ENCODE results near the gene NEK1. TPM values are rescaled to one million over a fixed set of nuclear protein-coding genes. Genes with fewer than 3 reads are reported as not detected.

Gene NEK1
- total RNA-seq, 1 donor from 2014 or later, result 13.0 TPM

- H3K36me3 Mint-ChIP-seq (ENCODE audit: low read depth), result peaks cover under 1% of the 10 kb centered on the region
- no peak overlapping the region for H3K4me3 Mint-ChIP-seq
- H3K4me1 Mint-ChIP-seq, result peaks cover 29% of the 10 kb centered on the region
- TF ChIP-seq, protein P1, sequence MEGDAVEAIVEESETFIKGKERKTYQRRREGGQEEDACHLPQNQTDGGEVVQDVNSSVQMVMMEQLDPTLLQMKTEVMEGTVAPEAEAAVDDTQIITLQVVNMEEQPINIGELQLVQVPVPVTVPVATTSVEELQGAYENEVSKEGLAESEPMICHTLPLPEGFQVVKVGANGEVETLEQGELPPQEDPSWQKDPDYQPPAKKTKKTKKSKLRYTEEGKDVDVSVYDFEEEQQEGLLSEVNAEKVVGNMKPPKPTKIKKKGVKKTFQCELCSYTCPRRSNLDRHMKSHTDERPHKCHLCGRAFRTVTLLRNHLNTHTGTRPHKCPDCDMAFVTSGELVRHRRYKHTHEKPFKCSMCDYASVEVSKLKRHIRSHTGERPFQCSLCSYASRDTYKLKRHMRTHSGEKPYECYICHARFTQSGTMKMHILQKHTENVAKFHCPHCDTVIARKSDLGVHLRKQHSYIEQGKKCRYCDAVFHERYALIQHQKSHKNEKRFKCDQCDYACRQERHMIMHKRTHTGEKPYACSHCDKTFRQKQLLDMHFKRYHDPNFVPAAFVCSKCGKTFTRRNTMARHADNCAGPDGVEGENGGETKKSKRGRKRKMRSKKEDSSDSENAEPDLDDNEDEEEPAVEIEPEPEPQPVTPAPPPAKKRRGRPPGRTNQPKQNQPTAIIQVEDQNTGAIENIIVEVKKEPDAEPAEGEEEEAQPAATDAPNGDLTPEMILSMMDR (conservative IDR thresholded peaks at IDR 0.05), result no peak
- H3K27me3 Mint-ChIP-seq (ENCODE audit: low read depth), result no peaks in the 10 kb centered on the region
- no peak overlapping the region for H3K27ac Mint-ChIP-seq (ENCODE audit: unreplicated experiment)
- H3K9me3 Mint-ChIP-seq, result peaks cover under 1% of the 10 kb centered on the region
- DNase-seq (ENCODE audit: low read depth, low spot score), result no peak
Observed at GRCh38 chr4:169658196-169658595, 45.8 kb upstream of the NEK1 start.

GRCh38 chr4:169657470-169658107 lies 45.2 kb upstream of the NEK1 start:
- Mint-ChIP-seq H3K4me3 (no peak overlapping the region), H3K4me1 (peaks cover 28% of the 10 kb centered on the region), H3K36me3 (ENCODE audit: low read depth) (peaks cover 4% of the 10 kb centered on the region), H3K27me3 (ENCODE audit: low read depth) (no peaks in the 10 kb centered on the region), H3K9me3 (peaks cover 3% of the 10 kb centered on the region), H3K27ac (ENCODE audit: unreplicated experiment) (no peak overlapping the region)
- TF ChIP-seq, protein P1 (conservative IDR thresholded peaks at IDR 0.05), result no peak
- no peak for DNase-seq (ENCODE audit: low read depth, low spot score)

- Mint-ChIP-seq H3K4me3 (no peak overlapping the region), H3K4me1 (peaks cover 16% of the 10 kb centered on the region), H3K36me3 (ENCODE audit: low read depth) (peaks cover 4% of the 10 kb centered on the region), H3K27me3 (ENCODE audit: low read depth) (no peaks in the 10 kb centered on the region), H3K27ac (ENCODE audit: unreplicated experiment) (no peak overlapping the region), H3K9me3 (peaks cover 3% of the 10 kb centered on the region)
- no peak for DNase-seq (ENCODE audit: low read depth, low spot score)
- TF ChIP-seq, protein P1 (conservative IDR thresholded peaks at IDR 0.05), result no peak
Observed at GRCh38 chr4:169655401-169655800, 43.0 kb upstream of the NEK1 start.

DNA sequence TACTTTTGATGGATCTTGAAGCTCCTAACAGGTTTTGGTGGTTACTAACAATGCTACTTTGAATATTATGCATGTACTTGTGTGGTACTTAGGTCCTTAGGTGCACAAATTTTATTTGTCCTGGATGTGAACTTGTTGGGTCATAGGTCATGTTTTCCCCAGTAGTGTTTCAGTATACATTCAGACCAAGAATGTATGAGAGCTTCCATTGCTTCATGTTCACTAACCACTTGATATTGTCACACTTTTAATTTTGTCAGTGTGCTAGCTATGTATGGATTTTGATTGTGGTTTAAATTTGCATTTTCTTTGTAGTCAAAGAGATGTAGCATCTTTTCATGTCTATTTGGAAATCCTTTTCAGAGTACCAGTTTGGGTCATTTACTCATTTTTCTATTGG lies 40.2 kb upstream of the NEK1 start:
- H3K27me3 Mint-ChIP-seq (ENCODE audit: low read depth), result no peaks in the 10 kb centered on the region
- DNase-seq (ENCODE audit: low read depth, low spot score), result no peak
- H3K36me3 Mint-ChIP-seq (ENCODE audit: low read depth), result peaks cover 4% of the 10 kb centered on the region
- H3K4me3 Mint-ChIP-seq, result no peak overlapping the region
- peaks cover 3% of the 10 kb centered on the region for H3K9me3 Mint-ChIP-seq
- H3K27ac Mint-ChIP-seq (ENCODE audit: unreplicated experiment), result no peak overlapping the region
- TF ChIP-seq, protein P1 (conservative IDR thresholded peaks at IDR 0.05), result no peak
- H3K4me1 Mint-ChIP-seq, result peaks cover 10% of the 10 kb centered on the region

- H3K27me3 Mint-ChIP-seq (ENCODE audit: low read depth), result no peaks in the 10 kb centered on the region
- H3K9me3 Mint-ChIP-seq, result peaks cover 3% of the 10 kb centered on the region
- peaks cover 4% of the 10 kb centered on the region for H3K36me3 Mint-ChIP-seq (ENCODE audit: low read depth)
- peaks cover 9% of the 10 kb centered on the region for H3K4me1 Mint-ChIP-seq
- TF ChIP-seq, protein P1 (conservative IDR thresholded peaks at IDR 0.05), result no peak
- no peak overlapping the region for H3K4me3 Mint-ChIP-seq
- H3K27ac Mint-ChIP-seq (ENCODE audit: unreplicated experiment), result no peak overlapping the region
- no peak for DNase-seq (ENCODE audit: low read depth, low spot score)
Observed at GRCh38 chr4:169650227-169650936, 38.0 kb upstream of the NEK1 start.
